Ureter (tissue), 1 donor: Measurements from ENCODE around the gene PXDN. TPM values are rescaled to one million over a fixed set of nuclear protein-coding genes. Genes with fewer than 3 reads are reported as not detected.
"Not testable (repeated sequence)": the region's sequence is repeated elsewhere in the genome, so short reads cannot be mapped to it uniquely, and the experiment has no call there.

Experiments
- DNase-seq: peaks from one replicate; pipeline ENCODE4 v3.0.0-alpha.2; 2020; ENCODE audit warnings: low spot score
- total RNA-seq: library from RNA; stranded (reverse); gene quantifications from one replicate; pipeline ENCODE4 v1.2.4, GENCODE V29; 2023
- donor health status: DM: yes; HTN: yes; CAD: no.

PXDN gene
- total RNA-seq, 1 donor from 2014 or later, result 20.2 TPM

DNA sequence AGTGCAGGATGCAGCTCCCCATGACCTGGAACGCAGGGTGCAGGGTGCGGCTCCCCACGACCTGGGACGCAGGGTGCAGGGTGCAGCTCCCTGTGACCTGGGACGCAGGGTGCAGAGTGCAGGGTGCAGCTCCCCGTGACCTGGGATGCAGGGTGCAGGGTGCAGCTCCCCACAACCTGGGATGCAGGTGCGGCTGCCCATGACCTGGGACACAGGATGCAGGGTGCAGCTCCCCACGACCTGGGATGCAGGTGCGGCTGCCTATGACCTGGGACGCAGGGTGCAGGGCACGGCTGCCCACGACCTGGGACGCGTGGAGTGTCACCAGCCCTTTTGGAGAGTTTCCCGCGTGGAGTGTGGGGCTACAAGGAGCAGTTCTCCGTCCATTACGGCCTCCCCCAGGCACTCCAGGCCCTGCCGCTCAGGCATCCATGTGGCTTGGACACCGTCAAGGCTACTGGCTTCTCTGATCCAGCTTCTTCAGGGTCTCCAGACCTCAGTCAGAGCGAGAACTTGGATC lies 38.7 kb downstream of the PXDN start:
- DNase-seq, result peak; percentile 39

DNA sequence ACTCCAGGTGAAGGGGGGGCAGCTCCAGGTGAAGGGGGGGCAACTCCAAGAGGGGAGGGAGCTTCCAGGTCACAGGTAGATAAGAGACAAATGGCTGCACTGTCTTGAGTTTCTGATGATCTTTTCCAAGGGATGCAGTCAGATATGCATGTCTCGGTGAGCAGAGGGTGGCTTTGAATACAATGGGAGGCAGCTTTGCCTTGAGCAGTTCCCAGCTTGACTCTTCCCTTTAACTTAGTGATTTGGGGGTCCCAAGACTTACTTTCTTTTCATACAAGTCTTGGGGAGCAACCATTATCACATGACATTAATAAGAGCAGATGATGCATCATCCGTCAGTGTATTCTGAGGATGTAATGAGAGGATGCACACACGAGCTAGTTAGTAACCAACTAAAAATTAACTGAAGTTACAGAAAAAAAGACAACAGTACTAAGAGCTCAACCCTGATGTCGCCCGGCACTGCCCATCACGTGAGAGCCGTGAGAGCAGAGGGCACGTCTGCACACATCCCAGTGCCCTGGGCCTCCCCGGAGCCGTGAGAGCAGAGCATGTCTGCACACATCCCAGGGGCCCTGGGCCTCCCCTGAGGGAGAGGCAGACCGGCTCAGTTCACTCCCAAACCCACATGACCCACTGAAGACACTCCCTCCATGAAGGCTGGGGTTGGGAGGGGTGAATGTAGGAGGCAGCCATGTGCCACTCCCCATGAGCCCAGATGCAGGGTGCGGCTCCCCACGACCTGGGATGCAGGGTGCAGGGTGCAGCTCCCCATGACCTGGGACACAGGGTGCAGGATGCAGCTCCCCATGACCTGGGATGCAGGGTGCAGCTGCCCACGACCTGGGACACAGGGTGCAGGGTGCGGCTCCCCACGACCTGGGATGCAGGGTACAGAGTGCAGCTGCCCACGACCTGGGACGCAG lies 39.4 kb downstream of the PXDN start:
- DNase-seq, result peak; percentile 66

DNA sequence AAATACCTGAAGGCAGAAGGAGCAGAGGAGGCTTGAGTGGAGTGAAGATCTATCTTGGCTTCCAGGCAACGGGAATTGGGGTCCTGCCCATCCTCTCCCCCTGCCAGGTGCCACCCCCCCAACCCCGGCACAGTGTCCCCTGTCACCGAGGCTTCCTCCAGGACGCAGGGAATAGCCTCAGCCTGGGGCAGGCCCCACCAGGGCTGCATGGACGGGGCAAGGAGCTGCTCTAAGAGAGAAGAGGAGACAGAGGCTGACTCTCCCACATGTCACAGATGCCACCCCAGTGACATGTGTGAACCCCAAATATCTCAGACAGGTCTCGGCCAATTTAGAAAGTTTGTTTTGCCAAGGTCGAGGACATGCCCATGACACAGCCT lies 42.1 kb downstream of the PXDN start:
- DNase-seq, result peak; percentile 27

DNA sequence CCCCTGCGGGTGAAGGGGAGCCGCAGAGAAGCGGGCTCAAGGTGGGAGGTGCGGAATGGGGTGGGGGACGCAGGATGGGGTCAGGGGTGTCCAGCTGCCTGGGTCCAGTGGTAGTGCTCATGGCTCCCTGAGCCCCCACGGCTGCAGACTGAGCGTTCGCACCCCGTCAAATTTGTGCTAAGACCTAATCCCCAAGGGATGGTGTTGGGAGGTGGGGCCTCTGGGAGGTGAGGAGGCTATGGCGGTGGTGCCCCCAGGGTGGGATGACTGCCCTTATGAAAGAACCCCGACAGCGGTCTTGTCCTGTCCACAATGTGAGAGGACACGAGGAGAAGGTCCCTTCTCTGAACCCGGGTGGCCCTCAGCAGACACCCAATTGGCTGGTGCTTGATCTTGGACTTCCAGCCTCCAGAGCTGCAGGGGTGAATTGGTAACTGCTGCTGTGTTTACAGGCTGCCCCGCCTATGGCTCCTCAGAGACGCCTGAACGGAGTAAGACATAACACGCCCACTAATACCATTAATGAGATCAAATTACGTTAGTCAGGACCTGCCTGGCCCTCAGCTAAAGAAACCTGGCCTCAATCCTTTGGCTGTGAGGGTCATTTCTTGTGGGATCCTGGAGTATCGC lies 42.6 kb downstream of the PXDN start:
- DNase-seq, result peak; percentile 34

DNA sequence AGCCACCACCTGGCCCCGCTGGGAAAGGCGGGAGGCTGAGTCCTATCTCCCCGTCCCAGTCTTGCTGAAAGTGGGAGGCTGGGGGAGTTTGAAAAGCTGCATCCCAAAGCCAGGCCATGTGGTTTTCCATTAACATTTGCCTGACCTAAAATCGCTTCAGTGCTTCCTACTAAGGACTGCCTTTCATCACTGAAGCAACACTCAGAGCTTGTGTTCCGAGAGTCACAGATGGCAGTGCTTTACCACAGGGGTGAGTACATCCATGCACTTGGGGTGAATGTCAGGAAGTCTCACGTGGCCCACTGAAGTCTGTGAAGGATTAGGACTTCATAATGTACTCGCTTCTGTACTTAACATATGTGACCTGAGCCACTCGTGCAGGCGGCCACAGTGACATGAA lies 43.3 kb downstream of the PXDN start:
- peak; percentile 25 for DNase-seq

DNA sequence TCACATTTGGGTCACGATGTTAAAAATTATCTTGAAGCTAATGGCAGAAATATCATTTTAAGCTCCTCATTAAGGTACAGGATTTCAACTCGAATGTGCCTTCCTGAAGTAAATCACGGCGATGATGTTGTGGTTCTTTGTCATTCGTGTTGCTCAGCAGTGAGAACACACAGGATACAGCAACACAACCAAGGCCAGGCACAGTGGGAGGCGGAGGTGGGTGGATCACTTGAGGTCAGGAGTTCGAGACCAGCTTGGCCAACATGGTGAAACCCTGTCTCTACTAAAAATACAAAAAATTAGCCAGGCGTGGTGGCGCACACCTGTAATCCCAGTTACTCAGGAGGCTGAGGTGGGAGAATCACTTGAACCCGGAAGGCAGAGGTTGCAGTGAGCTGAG lies 43.9 kb downstream of the PXDN start:
- not testable (repeated sequence) for DNase-seq

DNA sequence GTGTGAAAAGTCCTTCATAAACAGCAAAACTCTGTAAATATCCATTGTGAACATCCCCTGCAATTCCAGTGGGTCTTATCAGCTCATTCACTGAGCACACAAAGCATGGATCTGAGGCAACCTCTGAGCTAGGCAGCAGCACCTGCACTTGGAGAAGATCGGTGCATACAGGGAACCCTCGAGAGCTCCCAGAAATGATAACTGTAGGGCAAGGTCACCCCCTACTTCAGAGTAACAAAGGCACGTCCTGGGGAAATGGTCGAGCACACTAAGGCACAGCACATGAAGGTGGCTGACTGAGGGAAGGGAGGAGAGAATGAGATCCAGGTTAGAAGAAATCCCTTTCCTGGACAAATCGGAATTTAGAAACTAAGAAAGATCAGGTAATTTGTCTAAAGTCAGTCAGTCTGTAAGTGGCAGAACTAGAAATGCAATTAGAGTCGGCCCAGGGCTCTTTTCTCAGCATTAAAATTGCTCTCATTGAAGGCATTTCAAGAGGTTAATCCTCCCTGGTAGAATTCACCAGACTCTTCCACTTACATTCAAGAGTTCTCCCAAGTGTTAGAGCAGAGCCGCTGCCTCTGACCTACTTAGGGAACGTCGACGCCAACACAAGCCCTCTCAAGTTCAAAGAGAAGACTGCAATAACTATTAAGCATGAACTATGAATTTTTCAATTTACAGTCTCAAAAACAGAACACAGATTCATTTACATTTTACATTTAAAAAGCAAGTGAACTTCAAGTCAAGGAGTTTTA lies 45.9 kb downstream of the PXDN start:
- DNase-seq, result no peak

DNA sequence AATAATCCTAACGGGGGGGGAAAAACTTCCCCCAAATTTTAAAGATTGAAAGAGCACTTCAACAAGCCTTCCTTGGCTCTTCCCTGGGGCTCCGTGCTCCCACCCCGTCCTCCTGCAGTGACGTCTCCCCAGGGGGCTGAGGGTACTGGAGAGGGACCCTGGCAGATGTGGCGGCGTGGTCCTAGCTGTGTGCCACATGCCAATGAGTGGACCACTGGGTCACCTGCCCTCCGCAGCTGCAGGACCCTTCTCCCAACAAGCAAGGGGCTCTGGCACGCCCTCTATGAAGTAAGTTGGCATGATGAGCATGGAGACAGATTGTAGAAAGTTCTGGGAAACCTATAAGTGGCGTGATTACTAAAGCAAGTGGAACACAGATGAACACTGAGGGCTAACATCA lies 46.7 kb downstream of the PXDN start:
- DNase-seq, result peak; percentile 17

DNA sequence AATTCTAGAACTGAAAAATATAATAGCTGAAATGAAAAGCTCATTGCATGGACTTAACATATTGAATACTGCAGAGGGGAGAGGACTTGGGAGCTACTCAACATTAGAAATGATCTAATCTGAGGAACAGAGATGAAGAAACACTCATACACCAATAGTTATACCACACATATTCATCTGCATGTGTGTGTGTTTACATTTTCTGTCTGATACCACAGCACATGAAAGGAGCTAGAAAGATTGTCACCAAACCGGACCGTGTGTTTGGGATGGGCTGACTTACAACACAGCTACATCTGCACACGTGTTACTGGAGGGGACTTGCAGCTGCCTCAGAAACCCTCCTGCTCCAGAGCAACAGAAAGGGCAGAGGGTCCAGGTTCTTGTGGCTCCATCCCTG lies 47.8 kb downstream of the PXDN start:
- no peak for DNase-seq

DNA sequence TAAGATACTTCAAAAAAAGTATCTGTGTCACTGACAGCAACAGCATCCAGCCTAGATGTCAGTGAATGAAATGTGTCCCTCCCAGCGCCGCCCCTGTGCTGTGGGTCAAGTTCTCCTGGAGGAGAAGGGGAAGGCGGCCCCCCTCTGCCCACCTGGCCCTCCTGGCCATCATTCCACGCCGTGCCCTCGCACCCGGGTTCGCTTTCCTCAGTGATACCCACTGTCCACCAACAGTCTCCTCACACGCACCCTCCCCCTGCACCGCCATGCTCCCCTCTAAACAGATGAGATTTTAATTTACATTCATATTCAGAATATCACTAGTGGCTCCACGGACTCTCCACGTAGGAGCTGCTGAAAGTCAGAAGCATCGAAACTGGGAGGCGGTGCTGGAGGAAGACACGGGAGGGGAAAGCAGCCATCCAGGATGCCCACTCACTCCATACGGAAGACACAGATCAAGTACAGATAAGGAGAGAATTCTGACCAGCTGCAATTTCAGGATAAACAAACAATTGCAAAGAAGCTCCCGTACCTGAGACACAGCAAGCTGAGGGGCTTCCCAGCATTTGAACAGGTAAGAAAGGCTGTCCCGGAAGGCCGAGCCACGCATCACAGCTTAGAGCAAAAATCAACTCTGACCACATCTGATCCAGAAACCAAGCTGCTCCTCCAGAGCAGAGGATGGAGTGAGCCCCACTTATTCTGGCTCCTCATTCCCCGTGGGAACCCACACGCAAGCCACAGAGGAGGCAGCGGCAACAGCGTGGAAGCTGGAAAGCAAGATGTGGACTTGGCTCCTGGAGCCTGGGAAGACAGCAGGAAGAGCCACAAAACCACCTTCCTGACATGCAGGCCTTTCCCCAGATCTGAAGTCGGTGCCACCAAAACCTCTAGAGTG lies 49.7 kb downstream of the PXDN start:
- peak; percentile 27 for DNase-seq

DNA sequence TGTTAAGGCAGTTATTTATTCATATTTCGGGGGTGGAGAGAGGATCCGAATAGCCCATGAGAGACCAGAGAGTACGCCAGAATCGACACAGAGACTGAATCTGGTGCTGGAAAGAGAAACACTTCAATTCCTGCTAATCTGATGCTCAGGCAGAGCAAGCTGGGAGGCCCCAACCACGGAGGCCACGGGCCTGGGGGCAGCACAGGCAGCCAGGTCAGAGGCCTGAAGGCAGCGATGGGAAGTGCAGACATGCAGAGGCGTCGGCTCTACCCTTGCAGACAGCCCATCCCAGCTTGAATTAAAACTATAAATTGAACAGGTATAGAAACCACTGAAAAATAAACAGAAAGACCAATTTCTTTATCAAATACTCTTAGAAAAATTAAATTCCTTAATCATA lies 50.6 kb downstream of the PXDN start:
- DNase-seq, result peak; percentile 10

DNA sequence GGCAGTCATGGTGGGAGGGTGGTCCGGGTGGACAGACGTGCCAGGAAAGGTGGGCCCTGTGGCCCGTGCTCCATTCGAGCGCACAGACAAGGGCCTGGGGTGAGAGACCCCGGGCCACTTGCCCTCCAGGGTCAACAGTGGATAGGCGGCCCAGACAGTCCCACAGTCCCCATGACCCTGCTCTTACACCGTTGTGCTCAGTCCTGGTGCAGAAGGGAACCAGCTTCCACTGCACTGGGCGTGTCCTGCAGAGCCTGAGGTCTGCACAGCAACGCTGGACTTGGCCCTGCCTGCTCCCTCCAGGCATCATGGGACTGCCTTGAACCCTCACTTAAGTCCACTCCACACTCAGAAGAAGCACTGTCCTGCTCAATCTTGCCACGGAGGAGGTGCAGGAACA lies 52.0 kb downstream of the PXDN start:
- peak; percentile 12 for DNase-seq

DNA sequence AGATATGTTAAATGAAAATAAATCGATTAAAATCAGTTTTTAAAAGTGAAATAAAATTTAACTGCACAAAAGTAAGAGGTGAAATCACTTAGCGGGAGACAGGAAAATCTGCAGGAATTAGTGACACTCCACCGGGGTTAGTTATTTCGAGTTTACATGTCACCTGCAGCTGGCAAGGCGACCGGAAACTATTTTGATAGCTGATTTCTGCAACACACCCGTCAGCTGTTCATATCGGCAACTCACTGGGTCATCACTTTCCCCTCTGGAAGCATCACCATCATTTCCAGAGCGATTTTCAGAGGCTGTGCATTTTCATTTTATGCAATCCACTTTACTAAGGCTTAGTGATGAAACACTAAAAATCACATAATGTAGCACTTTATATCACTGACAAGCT lies 52.9 kb downstream of the PXDN start:
- peak; percentile 27 for DNase-seq

DNA sequence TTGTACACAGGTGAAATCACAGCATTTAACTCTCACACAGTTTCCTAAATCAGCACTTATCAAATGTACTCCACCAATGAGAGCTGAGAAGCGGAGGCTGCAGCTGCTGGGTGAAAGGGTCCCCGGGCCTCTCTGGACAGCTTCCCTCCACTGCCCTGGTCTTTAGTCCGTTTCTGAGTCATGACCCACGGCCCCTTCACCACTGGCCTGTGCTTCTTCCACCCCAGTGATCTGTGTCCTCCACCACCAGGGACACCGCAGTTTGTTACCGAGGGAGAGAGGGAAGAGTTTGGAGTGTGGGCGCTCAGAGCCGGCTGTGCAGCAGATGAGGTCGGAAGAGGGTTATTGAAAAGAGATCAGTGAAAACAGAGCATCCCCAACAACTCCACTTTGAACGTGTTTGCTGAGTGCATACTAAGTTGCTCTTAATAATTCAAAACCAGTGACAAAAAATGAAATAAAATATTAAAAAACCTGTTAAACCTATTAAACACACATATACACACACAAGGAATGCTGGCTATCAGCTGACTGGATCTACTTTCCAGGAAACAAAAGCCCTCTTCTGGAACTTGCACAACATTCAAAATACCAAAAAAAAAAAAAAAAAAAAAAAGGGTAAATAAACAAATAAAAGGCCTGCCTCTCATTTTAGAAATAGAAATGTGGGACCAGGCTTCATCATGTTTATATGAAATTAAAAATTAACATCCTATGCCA lies 54.1 kb downstream of the PXDN start:
- no peak for DNase-seq

DNA sequence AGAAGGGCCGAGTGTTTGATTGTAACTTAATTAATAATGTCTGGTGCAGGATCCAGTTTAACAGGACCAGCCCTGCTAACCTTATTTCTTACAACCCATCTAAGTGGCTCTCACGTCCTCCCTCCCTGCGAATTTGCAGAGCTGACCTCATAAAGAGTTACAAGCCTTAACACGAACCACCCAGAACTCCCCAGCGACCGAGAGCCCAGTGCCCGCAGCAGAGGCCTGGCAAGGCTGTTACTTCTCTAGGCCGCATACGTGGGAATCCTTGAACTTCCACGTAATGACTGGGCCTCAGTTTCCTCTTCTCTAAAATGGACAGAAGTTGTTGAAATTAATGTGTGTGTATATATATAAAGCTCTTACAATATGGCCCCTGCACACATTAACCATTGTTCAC lies 55.5 kb downstream of the PXDN start:
- DNase-seq, result no peak

DNA sequence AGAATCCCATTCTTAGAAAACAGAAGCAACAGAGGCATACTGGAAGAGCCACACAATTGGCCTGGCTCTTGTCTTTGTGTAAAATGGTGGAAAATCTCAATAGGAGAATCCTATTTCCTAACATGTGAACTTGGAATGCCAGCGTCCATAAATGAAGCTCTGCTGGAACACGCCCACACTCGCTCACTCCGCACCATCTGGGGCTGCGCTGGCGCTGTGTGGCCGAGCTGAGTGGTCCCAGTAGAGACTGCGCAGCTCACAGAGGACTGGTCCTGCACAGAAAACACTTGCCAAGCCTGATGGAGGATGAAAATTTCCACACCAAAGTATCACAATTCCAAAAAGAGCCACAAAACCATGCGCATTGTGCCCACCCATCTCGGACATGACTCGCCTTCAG lies 56.2 kb downstream of the PXDN start:
- no peak for DNase-seq

DNA sequence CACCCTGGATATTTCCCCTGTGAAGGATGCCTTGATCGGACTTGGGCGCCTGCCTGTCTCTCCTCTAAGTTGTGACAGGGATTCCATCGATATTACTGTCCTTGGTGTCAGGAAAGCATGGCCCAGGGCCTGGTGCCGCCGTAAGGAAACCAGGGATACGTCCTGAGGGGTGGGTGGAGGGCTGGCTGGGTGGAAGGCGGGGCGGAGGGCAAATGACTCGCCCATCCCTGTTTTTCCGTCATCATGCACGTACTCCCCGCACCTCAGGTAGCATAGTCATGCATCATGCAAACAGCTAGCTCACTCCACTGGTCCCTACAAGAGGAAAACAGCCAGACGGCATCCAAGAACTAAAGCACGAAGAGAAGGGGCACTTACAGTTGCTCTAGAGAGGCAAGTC lies 57.1 kb downstream of the PXDN start:
- DNase-seq, result no peak

DNA sequence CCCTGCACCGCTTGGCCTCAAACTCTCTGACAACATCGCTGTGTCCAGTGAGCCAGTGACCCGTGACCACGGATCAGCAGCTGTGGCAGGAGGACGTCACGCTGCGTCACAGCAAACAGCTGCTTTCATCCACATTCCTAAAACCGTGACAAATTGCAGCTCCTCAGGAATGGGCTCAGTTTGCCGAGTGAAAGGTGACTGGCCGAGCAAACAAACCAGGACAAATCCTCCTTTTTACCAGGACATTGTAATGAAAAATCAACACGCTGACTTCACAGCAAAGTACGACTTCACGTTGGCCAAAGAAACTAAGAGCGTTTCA lies 57.6 kb downstream of the PXDN start:
- DNase-seq, result no peak

DNA sequence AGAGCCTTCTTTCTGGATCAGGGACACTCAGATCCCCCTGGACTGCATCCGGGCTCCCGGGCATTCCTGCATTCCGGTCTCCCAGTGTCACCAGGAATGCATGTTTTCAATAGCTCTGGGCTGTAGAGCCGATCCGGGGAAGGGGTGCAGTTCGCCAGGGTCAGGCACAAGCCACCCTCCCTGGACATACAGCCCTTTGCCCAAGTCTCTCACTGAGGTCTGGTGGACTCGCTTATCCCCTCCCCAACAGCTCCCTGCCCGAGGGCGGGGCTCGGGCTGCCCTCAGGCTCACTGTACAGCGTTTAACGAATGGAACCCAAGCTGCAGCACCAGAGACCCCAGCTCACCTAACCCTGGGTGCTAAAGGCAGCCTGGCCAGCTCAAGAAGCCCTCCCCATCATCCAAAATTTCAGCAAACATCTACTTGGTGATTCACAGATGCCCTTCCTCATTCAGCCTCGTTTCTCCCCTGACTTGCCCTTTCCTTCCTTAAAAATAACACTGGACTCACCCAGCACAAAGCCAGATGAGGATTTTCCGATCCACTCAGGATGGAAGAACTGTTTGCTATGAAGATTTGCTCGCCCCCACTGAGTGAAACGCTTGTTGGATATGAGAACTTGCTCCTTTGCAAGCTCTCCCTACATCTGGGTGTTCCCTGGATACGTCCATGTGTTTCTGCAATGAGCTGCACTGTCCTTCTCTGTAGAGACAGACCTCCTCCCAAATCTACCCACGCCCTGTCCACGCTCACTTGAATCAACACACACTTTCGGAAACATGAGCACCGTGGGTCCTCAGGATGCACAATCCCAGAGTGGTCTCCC lies 58.1 kb downstream of the PXDN start:
- DNase-seq, result no peak
